Testis (tissue), 3 donors: Measurements from ENCODE around the gene GAK. TPM values are rescaled to one million over a fixed set of nuclear protein-coding genes. Genes with fewer than 3 reads are reported as not detected.

Source experiments
- DNase-seq: peaks from one replicate; pipeline ENCODE4 v3.0.0-alpha.2; 2019
- H3K27ac ChIP-seq, 2 donors: fragments of 200-600 bp; sonication (generic); one replicate each; pipeline ENCODE4 v1.5.1; 2019
- H3K27me3 ChIP-seq: fragments of 200-600 bp; sonication (generic); one replicate; pipeline ENCODE4 v1.5.1; 2019
- H3K36me3 ChIP-seq: fragments of 200-600 bp; sonication (generic); one replicate; pipeline ENCODE4 v1.5.1; 2017; ENCODE audit warnings: low read depth; ENCODE audit errors: missing control alignments
- H3K4me1 ChIP-seq: fragments of 200-600 bp; sonication (generic); one replicate; pipeline ENCODE4 v1.5.1; 2019
- H3K4me3 ChIP-seq, 2 donors: fragments of 200-600 bp; sonication (generic); one replicate each; pipeline ENCODE4 v1.5.1; 2017 to 2019
- H3K9me3 ChIP-seq: fragments of 200-600 bp; sonication (generic); one replicate; pipeline ENCODE4 v1.5.1; 2017
- CTCF ChIP-seq, 3 experiments: fragments of 450-650 bp in 2 of 3; fragments of 200-600 bp in 1 of 3; sonication (generic) in 1 of 3; IDR thresholded peaks; one replicate each; pipeline ENCODE4 v1.5.1; 2016 to 2019; ENCODE audit warnings: antibody characterized with exemption in 3 of 3, mild to moderate bottlenecking in 2 of 3, moderate library complexity in 1 of 3
- POLR2A ChIP-seq: fragments of 450-650 bp; IDR thresholded peaks from one replicate; pipeline ENCODE4 v1.6.1; 2017; ENCODE audit warnings: antibody characterized with exemption, mild to moderate bottlenecking, moderate library complexity
- WGBS, 2 donors: methylation state at CpG; one replicate each; pipeline ENCODE4 v1.1.5; 2018; 5-methylcytosine and 5-hydroxymethylcytosine counted together
- intact Hi-C: fragments of 100-400 bp; cut with DNase I; formaldehyde crosslinking; loops from one replicate; pipeline ENCODE4 v1.15.1; 2023; ENCODE audit warnings: low total_unique reads
- polyA plus RNA-seq: library from polyadenylated mRNA; stranded (reverse); fragments of 350-450 nt; fragmentation: Illumina TruSeq; extraction: RNeasy Lipid Tissue Mini Kit (QIAGEN cat#74804); gene quantifications from one replicate; pipeline ENCODE4 v1.2.3, GENCODE V29; 2014; ENCODE audit warnings: low read depth, low replicate concordance; ENCODE audit not compliant: insufficient read depth
- total RNA-seq, 2 donors: library from RNA; depleted of rRNA; stranded (reverse); fragments of >200 nt; gene quantifications; one replicate each; pipeline ENCODE4 v1.2.3, GENCODE V29; 2016

Gene GAK
- total and polyA plus RNA-seq, 3 donors from 2014 or later = 130 to 229 (median 226) TPM

DNA sequence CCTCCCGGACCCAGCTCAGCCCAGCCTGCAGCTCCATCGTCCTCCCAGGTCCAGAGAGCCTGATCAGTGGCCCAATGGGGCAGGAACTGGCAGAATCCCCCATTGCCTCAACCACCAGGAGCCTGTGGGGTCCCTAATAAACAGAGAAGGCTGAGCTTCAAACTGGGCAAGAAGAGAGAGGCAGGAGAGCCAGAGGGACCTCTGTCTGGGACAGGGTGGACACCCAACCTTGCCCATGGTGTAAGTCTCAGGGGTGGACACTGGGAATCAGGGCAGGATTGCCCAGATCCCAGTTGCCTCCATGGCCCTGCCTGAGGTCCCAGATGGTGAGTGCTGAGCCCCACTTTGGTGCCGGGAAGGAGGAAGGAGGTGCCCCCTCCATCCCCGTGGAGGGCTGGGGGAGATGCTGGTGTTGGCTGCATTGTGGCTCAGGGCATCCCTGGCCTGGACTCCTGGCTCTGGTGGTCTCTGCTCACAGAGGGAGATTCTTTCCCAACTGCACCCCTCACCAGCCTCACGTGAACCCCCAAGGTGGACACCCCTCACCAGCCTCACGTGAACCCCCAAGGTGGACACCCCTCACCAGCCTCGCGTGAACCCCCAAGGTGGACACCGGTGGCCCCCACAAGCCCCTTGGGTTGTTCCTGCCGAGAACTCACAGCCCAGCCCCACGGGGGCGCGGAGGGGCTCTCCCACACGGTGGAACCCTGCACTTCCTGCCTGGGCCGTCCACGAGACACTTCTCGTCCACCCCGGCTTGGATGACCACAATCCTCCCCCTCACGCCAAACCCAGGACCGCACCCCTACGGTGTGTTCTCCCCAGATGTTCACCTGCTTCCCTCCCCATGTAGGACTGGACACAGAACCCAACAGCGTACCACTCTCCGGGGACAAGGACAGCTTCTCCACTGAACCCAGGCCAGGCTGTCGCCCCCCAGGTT, 111.6 kb downstream of the GAK start:
- 82 to 86% methylated on average over 7 to 24 of the region's 24 CpGs for WGBS, 2 donors
- DNase-seq = no peak
- intact Hi-C loops = no loop called here
- Histone ChIP-seq H3K36me3 (no peaks in the 10 kb centered on the region), H3K4me1 (peaks cover 4% of the 10 kb centered on the region), H3K27me3 (no peaks in the 10 kb centered on the region), H3K27ac (no peak overlapping the region), H3K9me3 (no peaks in the 10 kb centered on the region), H3K4me3 (no peak overlapping the region)
- TF ChIP-seq POLR2A (no peak), CTCF (IDR thresholded peaks at IDR 0.05) (no peak)

DNA sequence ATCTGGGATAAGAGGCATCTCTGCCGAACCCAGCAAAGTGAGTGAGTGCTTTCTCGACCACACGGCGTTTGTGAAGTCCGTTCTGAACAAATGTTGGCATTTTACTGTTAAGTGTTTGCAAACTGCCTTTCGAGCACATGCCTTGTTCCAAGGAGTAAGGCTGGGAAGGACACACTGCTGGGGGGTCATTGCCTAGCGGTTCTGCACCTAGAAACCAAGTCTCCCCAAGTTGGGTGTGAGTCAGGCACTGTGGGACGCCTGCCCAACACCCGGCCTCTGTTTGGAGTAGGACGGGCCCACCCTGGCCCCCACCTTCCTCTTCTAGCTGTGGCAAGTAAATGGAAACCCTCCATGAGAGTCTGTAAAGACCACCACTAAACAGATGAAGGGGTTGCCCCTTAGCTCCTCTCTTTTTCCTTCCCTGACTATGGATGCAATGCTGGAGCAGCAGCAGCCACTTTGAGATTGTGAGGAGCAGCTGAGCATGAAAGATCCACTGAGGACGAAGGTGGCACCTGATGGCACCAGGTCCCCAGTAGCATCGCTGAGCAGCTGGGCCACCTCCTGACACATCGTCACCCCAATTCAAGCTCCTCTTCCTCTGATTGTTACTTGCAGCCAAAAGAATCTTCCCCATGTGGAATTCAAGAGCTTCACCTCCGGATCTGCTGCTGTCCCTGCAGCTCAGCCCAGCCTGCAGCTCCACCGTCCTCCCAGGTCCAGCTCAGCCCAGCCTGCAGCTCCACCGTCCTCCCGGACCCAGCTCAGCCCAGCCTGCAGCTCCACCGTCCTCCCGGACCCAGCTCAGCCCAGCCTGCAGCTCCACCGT, 112.5 kb downstream of the GAK start:
- H3K4me3 ChIP-seq = no peak overlapping the region
- H3K4me1 ChIP-seq = no peaks in the 10 kb centered on the region
- DNase-seq = no peak
- 78 to 80% methylated on average over 14 to 20 of the region's 20 CpGs for WGBS, 2 donors
- H3K27ac ChIP-seq = no peak overlapping the region
- intact Hi-C loops = no loop called here
- TF ChIP-seq POLR2A (no peak), CTCF (IDR thresholded peaks at IDR 0.05) (no peak)
- H3K27me3 ChIP-seq = no peaks in the 10 kb centered on the region
- no peaks in the 10 kb centered on the region for H3K36me3 ChIP-seq
- no peaks in the 10 kb centered on the region for H3K9me3 ChIP-seq

GRCh38 chr4:818106-818921, 113.8 kb downstream of the GAK start:
- Histone ChIP-seq H3K4me3 (no peak overlapping the region), H3K36me3 (no peaks in the 10 kb centered on the region), H3K4me1 (no peaks in the 10 kb centered on the region), H3K9me3 (no peaks in the 10 kb centered on the region), H3K27me3 (no peaks in the 10 kb centered on the region), H3K27ac (no peak overlapping the region)
- no peak for DNase-seq
- 86 to 93% methylated on average over 34 to 42 of the region's 42 CpGs for WGBS, 2 donors
- TF ChIP-seq CTCF (IDR thresholded peaks at IDR 0.05) (no peak), POLR2A (no peak)
- intact Hi-C loops = no loop called here

DNA sequence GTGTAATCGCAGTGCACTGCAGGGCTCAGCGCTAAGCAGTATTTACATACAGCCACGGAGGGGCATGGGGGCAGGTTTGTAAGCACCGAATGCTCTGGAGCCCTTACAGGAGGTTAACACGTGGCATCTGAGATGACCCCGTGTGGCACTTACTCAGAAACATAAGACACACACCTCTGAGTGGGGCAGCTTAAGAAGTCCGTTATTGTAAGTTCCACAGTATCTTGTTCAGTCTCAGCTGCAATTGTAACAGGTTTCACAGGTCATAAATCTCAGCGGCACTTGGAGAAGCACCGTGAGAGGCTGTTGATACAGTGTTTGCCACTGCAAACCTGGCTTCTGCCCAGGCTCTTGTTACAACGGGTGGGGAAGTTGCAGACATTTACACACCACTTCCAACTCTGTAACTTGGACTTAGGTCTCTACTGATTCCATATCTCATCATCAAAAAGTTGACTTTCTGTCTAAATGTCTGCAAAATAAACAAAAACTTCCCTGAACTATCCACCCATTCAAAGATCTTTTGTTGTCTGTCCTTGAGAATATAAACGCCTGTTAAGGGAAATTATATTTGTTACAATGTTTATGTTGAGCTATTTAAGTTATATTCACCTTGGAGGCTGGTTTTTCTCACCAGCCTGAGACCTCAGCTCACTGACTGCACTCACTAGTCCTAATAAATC, 116.5 kb downstream of the GAK start:
- Histone ChIP-seq H3K9me3 (no peaks in the 10 kb centered on the region), H3K4me3 (no peak overlapping the region), H3K27me3 (no peaks in the 10 kb centered on the region), H3K36me3 (no peaks in the 10 kb centered on the region), H3K4me1 (no peaks in the 10 kb centered on the region), H3K27ac (no peak overlapping the region)
- no peak for TF ChIP-seq POLR2A
- no peak for TF ChIP-seq CTCF (IDR thresholded peaks at IDR 0.05)
- peak; percentile 63 for DNase-seq
- WGBS, 2 donors = 20 to 33% methylated on average over 11 of the region's 11 CpGs
- intact Hi-C loops = no loop called here
